Right renal pelvis (tissue), 4 donors: ENCODE measurements around the gene GPBP1L1. TPM values are rescaled to one million over a fixed set of nuclear protein-coding genes. Genes with fewer than 3 reads are reported as not detected.

Experiments used
- DNase-seq, 4 donors: peaks; one replicate each; pipeline ENCODE4 v3.0.0-alpha.2; 2013; ENCODE audit warnings: low read depth in 4 of 4, low spot score in 3 of 4, missing footprints in 1 of 4
- polyA plus RNA-seq, 4 donors: library from polyadenylated mRNA; unstranded; fragments of 120-200 nt; gene quantifications; one replicate each; pipeline ENCODE4 v1.2.1, GENCODE V29; 2013; ENCODE audit not compliant: insufficient read length in 4 of 4

GPBP1L1 gene
- polyA plus RNA-seq, 4 donors = 89.8 to 132 (median 114) TPM

DNA sequence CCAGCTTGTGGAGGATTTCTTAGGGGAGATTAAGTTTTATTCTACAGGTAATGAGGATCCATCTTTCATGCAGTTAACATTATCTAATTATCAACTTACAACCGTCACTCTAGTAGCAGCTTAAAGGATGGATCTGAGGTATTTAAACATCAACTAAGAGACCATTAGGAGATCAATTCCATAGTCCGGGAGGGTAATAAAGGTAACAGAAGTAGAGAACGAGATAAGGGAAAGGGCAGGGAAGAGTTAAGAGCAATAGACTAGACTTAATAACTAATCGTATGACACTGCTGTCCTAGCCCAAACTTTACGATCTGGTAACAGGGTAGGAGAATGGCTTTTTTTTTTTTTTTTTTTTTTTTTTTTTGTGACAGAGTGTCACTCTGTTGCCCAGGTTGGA is 43.0 kb downstream of the GPBP1L1 start:
- DNase-seq = no peak

DNA sequence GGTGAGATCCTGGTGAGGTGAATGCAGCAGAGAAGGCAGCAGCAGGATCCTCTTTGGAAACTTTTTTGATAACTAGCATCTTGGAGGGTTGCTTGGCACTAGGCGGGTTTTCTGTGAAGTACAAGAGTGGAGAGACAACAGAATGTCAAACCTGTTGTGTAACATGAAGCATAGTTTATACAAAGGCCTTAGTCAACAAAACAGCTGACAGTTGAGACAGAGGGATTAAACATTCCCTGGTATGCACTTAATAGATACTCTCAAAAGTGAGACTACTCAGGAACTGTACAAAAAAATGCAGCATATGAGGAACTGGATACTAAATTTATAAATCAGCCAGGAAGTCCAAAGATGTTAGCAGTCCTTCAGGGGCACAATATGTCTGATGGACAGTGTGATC is 46.0 kb downstream of the GPBP1L1 start:
- no peak for DNase-seq

DNA sequence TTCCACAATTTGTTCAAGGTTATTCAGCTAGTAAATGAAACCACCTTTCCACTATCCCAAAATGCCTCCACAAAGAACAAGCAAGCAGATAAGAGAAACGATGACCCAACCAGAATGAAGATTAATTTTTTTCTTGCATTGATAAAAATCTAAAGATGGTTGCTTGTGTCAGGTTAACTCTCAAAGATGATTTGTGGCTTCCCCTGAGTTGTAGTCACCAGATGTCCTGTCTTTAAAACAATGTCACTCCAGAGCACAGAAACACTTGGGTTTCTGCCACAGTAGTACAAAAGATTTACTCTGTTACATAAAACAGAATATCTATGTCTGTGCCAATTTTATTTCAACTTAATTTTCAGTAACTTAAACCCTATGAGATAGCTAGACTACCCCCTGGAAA is 51.1 kb downstream of the GPBP1L1 start:
- DNase-seq = no peak

DNA sequence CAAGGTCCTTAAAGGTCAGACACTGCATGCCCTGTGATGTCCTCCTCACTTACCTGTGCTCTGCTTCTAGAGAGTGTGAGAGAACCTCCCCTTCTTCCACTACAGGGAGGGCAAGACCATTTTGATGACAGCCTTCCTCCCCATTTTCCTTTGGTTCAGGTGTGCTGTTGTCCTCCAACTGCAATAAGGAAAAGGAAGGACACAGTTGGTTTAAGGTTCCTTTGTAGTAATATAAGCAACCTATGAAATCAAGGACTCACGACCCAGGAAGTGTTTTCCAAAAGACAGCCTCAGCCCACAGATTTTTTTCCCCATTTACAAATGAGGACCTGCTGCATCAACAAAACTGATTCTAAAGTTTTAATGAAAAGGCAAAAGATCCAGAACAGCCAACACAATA is 55.9 kb downstream of the GPBP1L1 start:
- no peak for DNase-seq

DNA sequence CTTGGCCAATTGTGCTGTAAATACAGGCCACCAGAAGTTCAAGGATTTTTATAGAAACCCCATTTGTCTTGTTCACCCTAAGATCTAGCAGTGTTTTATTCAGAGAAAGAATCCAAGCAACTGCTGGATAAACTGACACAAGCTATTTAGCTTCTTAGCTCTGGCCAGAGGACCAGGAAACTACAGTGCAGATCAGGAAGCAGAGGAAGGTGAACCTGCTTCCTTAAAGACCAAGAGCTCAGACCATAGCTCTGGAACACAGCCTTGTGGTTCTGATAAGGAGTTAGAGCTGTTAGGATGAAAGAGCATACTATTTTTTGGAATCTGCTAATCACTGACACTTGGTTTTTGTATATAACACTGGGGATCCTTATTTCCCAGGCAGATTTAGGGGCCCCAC is 57.3 kb downstream of the GPBP1L1 start:
- DNase-seq = no peak

DNA sequence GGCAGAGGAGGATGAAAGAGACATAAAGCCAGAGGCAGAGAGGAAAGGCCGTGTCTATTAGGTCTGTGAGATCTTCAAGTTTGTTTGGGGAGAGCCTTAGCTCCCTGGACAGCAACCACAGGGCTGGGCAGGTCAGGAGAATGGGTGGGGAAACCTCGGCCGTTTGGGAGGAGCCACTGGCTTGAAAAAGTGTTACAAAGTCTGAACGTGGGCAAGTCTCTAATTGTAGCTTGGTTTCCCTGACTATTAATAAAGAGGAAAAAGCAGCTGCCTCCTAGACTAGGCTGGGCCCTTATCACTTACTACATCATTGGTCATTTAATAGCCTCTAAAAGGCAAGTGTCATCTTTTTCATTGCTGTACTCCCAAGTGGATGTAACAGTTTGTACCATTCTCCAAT is 62.4 kb downstream of the GPBP1L1 start, which contains the start of gene CCDC17:
TSS of gene CCDC17 (minus strand) at position 83 of the 400 bp plus-strand sequence. CDS start 145 bp downstream, outside the sequence.
- no peak for DNase-seq

DNA sequence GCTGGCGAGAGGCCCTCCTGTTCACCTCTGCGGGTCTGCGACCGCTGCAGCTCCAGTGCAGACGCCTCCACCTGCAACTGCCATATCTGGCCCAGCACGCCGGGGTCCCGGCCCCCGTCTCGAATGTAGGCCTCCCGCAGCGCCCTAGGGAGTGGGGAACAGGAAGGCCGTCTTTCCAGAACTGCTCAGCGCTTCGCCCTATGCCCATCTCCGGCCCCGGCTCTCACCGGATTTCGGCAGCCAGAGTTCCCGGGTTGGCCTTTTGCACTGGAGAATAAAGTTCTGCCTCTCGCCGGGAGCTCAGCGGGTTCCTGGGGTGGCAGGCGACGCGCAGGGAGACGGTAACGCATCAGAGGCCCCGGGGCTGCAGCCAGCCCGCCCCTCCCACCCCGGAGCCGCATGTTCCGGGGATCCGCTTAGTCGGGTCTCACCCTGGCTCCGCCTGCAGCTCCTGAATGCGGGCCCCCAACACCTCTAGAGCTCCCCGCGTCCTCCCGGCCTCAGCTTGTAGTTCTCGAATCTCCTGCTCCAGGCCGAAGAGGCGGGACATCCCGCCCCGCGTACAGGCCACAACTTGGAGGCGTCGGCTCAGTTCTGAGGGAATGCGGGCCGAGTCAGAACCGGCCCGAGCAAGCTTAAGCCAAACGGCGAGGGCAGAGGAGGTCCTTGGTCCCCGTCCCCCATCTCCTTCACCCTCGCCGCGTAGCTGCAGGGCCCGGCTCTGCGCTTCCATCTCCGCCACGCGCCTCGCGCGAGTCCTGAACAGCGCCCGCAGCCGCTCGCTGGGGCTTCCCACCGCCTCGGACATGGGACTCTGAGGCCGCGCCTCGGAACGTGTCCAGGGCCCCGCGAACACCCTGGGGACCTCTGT is 63.6 kb downstream of the GPBP1L1 start:
- DNase-seq = peak in 1 of 4 donors; percentile 16

DNA sequence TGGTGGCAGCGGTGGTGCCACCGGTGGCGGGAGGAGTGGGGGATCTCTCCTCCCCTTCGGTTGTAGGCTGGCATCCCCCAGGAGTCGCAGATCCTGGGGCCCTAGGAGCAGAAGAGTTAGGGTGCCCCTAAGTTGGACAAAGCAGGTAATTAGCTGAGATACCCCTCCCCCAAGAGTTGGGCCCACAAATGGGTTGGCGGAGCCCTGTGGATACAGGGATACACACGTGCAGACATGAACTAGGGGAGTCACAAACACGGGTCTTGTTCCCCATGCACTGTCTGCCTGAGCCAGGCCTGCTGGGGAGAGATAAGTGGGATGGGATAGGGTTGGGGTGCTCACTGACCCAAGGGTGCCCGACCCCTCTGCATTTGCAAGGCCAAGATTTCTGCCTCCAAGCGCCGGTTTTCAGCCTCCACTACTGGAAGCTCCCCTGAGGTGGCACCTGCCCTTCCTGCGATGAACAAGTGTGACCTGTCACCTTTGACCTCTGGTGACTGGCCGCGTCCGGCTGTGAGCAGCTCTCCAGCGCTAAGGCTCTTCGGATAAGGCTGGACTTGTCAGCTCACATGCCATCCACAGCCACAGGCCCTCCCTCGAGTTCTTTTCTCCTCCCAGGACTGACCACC is 64.3 kb downstream of the GPBP1L1 start:
- DNase-seq = no peak

DNA sequence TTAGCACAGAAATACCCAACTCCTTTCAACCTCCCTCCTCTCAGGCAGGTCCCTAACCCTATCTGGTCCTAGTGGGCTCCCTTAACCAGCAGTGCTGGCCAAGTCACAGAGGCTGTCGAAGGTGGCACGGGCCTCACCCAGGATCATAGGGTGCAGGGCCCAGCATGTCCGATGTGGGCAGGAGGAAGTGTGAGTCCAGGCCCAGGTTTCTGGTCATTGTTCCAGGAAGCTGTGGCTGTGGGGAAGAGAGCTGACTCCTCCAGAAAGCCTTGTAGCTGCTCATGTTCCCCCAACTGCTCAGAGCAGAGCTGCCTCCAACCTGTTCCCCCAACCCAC is 64.9 kb downstream of the GPBP1L1 start:
- no peak for DNase-seq

DNA sequence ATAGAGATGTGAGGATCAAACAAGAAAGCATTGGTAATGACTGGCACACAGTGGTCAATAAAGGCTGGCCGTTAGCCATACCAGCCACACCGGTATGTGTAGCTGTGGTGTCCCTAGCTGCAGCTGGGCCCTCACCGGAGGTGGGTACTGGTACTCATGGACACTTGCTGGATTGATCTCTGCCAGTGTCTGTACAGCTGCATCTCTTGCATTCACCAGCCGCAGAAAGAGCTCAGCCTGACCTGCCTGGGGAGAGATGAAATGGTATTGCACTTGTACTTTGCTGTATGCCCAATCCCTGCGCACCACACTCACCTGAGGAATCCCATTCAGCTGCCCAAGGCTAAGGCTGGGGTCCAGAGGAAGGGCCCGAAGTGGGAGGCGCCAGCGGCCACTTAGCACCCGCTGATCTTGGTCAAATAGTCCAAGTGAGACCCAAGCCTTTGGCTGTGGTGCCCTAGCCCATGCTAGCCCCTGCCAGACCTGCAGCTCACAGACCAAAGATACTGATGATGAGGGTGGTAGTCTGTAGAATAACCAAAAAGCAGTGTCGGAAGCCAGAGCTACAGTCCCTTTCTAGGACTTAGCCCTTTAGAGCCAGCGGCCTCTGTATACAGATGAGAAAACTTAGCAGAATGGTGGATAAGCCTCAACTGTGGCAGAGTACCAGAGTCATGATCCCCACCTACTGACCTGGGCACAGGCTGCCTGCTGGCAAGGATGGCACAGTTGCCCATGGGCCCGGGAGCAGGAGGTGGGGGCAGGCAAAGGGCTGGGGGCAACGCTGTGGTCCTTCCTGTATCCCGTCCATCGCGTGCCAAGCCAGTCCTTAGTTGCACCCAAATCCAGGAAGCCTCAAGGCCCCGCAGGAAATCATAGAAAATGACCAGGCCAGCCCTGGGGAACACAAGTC is 65.5 kb downstream of the GPBP1L1 start:
- DNase-seq = no peak

DNA sequence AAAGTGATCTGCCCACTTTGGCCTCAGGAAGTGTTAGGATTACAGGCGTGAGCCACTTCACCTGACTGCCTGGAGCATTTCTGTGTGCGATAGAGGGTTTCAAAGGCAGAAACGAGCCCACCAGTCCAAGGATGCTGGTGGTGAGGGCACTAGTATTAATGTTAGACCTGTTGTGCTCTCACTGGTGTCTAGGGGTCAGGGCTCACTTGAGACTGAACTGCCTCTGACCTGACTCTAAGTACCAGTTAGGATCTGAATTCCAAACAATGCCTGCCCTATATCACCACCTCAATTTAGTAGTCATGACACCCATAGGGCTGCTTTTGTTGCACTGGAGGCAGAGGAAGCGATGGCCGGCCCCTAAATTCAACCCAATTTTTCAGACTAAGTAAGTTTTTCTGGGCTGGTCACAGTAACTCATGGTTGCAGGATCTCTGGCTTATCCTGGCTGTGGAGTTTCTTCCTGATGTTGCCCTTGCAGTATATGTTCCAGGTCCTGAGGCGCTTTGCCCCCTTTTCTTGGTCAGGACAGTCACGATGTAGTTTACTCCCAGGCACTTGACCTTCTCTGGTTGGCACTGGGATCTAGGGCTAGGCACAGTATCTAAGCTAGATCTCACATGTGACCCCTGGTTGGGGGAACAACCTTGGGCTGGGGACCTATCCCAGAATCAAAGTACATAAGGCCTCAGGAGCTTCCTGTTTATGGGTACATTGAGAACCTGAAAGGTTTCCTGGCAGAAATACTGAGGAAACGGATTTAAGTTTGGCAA is 67.0 kb downstream of the GPBP1L1 start:
- no peak for DNase-seq

DNA sequence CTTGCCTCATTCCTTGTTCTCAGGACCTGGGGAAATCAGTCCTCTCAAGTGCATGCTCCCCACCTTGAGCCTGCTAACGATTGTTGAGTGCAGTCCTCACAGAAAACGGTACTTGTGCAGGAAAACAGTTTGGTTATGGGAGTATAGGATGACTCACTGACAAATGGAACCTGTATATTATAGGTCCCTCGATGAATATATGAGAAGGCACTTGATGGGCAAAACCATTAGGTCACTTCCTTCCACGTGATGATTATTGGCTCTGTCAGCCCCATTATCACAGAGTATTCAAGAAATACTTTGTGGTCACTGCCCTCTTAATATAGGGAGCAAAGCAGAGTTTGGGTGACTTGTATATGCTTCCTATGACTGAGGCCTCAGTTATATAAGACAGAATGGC is 68.7 kb downstream of the GPBP1L1 start:
- DNase-seq = no peak

DNA sequence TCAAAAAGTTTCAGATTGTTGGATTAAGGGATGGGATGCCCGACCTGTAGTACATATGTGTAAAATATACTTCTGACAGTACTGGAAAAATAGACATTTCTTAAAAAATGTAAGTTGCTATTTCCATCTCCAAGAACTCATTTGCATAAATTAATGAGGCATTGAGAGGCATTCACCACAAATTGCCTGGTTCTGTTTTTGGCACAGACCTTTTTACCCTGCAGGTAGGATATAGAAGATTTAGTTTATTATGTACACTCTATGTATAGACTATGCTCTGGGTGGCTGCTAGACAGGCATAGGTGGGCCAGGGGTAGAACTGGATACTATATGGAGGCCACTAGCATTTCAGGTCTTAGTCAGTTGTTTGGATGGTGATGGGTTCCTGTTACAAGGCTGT is 70.4 kb downstream of the GPBP1L1 start:
- no peak for DNase-seq

DNA sequence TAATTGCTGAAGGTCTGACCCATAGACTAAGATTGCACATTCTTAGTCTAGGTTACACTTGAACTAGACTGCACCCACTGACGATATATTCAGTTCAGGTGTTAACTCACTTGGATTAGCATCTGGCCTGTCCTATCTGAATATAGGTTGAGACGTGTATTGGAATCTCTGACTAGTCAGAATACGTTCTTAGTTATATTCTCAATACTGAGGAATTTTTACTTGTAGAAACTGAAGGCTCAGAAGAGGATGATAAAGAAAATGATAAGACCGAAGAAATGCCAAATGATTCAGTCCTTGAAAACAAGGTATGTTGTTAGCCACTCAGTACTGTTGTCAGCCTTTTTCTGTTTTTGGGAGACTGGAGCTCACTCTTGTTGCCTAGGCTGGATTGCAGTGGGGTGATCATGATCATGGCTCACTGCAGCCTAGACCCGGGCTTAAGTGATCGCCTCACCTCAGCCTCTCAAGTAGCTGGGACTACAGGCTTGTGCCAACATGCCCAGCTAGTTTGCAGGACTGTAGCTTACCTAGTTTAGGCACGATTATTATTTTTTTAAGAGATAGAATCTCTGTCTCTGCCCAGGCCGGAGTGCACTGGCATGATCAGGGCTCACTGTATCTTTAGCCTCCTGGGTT is 73.3 kb downstream of the GPBP1L1 start:
- DNase-seq = no peak

DNA sequence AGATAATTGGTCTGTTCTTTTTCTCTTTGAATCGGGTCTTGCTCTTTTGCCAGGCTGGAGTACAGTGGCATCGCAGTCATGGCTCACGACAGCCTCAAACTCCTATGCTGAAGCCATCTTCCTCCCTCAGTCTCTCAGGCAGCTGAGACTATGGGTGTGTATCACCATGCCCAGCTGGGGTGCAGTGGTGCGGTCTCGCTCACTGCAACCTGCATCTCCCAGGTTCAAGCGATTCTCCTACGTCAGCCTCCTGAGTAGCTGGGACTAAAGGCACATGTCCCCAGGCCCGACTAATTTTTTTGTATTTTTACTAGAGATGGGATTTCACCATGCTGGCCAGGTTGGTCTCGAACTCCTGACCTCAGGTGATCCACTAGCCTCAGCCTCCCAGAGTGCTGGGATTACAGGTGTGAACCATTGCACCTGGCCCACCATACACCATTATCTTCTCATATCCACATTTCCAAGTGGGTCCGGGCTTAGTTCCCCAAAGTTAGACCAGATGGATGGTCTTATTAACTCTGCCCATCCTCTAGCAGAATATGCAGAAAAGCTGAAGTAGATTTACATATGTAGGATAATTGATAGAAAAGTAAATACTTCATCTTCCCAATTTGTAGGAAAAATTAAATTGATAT is 75.6 kb downstream of the GPBP1L1 start:
- DNase-seq = no peak

DNA sequence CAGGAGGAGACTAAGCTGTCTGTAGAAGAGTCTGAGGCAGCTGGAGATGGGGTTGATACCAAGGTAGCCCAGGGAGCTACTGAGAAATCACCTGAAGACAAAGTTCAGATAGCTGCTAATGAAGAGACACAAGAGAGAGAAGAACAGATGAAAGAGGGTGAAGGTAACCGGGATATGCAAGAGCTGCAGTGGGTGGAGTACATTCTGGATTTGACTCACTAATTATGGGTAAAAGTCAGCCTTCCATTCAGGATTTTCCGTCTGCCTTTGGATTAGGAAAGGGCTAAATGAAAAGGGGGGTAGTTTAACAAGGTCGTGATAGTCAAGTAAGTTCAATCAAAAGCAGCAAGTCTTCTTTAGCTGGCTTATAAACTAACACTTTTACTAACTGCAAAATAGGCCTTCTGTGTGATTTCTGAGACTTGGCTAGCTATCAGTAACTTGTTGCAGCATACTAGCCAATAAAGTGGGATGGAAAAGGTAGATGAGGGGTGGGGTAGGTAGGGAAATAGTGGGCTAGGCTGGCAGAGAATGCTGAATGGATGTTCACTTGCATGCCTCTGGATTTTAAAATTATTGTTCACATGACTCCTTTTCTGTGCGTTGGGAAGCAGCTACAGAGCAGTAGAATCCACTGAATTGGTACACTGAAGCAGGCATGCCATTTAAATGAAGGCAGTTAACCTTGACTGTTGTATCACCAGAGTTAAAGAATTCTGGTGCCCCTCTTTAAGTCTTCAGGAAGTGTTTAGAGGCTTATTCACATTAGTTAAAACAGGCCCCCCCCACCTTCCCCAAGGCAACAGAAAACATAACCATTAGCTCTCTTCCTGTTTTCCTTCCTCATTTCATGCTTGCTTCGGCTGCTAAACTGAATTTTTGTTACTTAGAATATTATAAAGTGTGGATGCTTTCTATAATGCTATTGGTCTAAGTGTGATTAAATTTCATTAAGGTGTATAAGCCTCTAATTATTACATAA is 77.9 kb downstream of the GPBP1L1 start:
- DNase-seq = no peak

DNA sequence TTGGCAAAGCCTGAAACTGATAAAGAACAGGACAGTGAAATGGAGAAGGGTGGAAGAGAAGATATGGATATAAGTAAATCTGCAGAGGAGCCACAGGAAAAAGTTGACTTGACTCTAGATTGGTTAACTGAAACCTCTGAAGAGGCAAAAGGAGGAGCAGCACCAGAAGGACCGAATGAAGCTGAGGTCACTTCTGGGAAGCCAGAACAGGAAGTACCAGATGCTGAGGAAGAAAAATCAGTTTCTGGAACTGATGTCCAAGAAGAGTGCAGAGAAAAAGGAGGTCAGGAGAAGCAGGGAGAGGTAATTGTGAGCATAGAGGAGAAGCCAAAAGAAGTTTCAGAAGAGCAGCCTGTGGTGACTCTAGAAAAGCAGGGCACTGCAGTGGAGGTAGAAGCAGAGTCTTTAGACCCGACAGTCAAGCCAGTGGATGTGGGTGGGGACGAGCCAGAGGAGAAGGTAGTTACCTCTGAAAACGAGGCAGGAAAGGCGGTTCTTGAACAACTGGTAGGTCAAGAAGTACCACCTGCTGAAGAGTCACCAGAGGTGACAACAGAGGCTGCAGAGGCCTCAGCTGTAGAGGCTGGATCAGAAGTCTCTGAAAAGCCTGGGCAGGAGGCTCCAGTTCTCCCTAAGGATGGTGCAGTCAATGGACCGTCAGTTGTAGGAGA is 78.8 kb downstream of the GPBP1L1 start:
- DNase-seq = no peak

DNA sequence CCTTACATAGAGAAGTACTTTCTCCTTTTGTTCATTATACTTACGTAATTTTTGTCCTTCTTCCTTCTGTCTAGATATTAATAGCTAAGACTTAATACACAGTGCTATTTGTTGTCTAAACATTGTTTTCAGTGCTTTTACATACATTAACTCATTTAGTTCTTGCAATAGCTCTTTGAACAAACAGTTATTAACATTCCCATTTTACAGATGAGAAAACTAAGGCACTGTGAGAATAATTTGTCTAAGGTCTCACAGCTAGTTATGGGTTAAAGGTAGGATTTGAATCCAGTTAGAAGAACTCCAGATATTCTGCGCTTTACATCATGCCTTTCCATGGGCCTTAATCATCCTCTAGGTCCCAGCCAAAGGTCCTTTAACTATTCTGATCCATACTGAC is 82.1 kb downstream of the GPBP1L1 start:
- DNase-seq = no peak
